RWPE2 (cell line): ENCODE results near the gene PCBP3.

Source experiments
- ATAC-seq: fragments of 200-7000 bp; cut with Tn5 transposase; 3 replicates; pipeline ENCODE4 v1.9.1; 2021; ENCODE audit warnings: low read depth
- DNase-seq: peaks from one replicate; pipeline ENCODE4 v3.0.0-alpha.2; 2020; ENCODE audit warnings: low spot score
- H3K27ac ChIP-seq: fragments of 450-650 bp; 2 replicates; pipeline ENCODE4 v1.5.1; 2017; ENCODE audit warnings: mild to moderate bottlenecking; ENCODE audit not compliant: poor library complexity, severe bottlenecking
- H3K27me3 ChIP-seq: fragments of 250-450 bp; sonication (Bioruptor Pico); 2 replicates; pipeline ENCODE4 v1.5.1; 2021; ENCODE audit warnings: mild to moderate bottlenecking, moderate library complexity; ENCODE audit not compliant: insufficient read depth, poor library complexity, severe bottlenecking
- H3K36me3 ChIP-seq: fragments of 250-450 bp; sonication (Bioruptor Pico); 2 replicates; pipeline ENCODE4 v1.5.1; 2020; ENCODE audit warnings: low read depth, mild to moderate bottlenecking, moderate library complexity
- H3K4me1 ChIP-seq: fragments of 250-450 bp; sonication (Bioruptor Pico); 2 replicates; pipeline ENCODE4 v1.5.1; 2021; ENCODE audit warnings: mild to moderate bottlenecking, moderate library complexity; ENCODE audit not compliant: insufficient read depth, poor library complexity, severe bottlenecking
- H3K4me3 ChIP-seq: fragments of 250-450 bp; sonication (Bioruptor Pico); 2 replicates; pipeline ENCODE4 v1.5.1; 2021; ENCODE audit warnings: mild to moderate bottlenecking, moderate library complexity; ENCODE audit not compliant: severe bottlenecking
- H3K9me3 ChIP-seq: fragments of 250-450 bp; sonication (Bioruptor Pico); 2 replicates; pipeline ENCODE4 v1.5.1; 2021; ENCODE audit warnings: mild to moderate bottlenecking, moderate library complexity; ENCODE audit not compliant: severe bottlenecking
- TF ChIP-seq, protein P1 (sequence below): fragments of 450-650 bp; IDR thresholded peaks from one replicate; pipeline ENCODE4 v1.5.1; 2017; ENCODE audit warnings: mild to moderate bottlenecking, moderate library complexity; ENCODE audit not compliant: poor library complexity, severe bottlenecking

Gene PCBP3

DNA sequence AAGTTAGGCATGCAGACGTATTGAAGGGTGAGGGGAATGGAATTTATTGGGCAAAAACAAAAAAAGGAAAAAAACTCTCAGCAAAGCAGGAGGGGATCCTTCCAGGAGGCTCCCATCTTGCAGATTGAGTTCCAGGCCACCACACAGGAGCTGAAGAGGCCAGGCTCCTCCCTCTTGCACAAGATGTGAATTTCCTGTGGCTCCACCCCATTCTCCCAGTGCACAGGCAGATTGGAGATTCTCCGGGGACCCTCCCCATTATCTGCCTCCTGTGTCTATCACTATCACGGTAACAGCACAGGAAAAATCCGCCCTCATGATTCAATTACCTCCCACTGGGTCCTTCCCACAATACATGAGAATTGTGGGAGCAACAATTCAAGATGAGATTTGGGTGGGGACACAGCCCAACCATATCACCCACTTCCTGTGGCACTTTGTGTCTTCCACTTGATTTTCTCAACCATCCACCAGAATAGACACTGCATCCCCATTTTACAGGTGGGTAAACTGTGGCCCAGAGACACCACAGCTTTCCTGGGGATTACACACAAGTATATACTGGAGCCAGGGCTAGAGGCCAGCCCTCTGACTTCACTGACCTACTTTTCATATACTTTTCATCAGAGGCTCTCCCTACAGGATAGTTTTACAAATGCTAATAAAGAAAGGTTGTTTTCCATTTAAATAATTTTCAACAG lies 319.2 kb downstream of the PCBP3 start:
- ATAC-seq (no peak), DNase-seq (no peak)
- peaks cover 2% of the 10 kb centered on the region for H3K9me3 ChIP-seq
- H3K27ac ChIP-seq, result no peak overlapping the region
- H3K36me3 ChIP-seq, result no peaks in the 10 kb centered on the region
- no peak overlapping the region for H3K4me3 ChIP-seq
- no peaks in the 10 kb centered on the region for H3K27me3 ChIP-seq
- no peaks in the 10 kb centered on the region for H3K4me1 ChIP-seq
- TF ChIP-seq, protein P1, sequence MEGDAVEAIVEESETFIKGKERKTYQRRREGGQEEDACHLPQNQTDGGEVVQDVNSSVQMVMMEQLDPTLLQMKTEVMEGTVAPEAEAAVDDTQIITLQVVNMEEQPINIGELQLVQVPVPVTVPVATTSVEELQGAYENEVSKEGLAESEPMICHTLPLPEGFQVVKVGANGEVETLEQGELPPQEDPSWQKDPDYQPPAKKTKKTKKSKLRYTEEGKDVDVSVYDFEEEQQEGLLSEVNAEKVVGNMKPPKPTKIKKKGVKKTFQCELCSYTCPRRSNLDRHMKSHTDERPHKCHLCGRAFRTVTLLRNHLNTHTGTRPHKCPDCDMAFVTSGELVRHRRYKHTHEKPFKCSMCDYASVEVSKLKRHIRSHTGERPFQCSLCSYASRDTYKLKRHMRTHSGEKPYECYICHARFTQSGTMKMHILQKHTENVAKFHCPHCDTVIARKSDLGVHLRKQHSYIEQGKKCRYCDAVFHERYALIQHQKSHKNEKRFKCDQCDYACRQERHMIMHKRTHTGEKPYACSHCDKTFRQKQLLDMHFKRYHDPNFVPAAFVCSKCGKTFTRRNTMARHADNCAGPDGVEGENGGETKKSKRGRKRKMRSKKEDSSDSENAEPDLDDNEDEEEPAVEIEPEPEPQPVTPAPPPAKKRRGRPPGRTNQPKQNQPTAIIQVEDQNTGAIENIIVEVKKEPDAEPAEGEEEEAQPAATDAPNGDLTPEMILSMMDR, result no peak

DNA sequence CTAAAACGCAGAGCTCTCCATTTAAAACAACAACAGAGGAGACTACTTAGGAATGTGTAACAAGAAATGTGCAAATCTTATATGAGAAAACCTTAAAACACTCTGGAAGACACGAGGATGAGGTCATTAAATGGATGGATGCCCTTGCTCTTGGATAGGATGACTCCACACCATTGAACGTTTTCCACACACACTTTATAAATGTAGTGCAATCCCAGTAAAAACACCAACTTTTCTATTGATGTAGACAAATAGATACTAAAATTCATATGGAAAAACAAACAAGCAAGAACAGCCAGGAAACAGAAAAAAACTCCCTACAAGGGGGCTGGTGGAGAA lies 319.7 kb downstream of the PCBP3 start:
- ATAC-seq (no peak), DNase-seq (no peak)
- H3K27me3 ChIP-seq, result no peaks in the 10 kb centered on the region
- H3K4me1 ChIP-seq, result no peaks in the 10 kb centered on the region
- no peak overlapping the region for H3K4me3 ChIP-seq
- TF ChIP-seq, protein P1, result no peak
- H3K27ac ChIP-seq, result no peak overlapping the region
- H3K9me3 ChIP-seq, result peaks cover 2% of the 10 kb centered on the region
- H3K36me3 ChIP-seq, result no peaks in the 10 kb centered on the region

DNA sequence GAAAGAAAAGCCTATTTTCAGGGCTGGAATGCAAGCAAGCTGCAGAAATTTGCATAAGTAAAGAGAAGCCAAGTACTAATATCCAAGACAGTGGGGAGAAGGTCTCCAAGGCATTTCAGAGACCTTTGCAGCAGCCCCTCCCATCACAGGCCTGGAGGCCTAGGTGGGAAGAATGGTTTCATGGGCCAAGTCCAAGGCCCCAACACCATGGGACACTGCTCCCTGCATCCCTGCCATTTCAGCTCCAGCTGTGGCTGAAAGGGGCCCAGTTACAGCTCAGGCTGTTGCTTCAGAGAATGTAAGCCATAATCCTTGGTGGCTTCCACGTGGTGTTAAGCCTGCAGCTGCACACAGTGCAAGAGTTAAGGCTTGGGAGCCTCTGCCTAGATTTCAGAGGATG lies 321.1 kb downstream of the PCBP3 start:
- DNase-seq (no peak), ATAC-seq (no peak)
- no peaks in the 10 kb centered on the region for H3K27me3 ChIP-seq
- no peak overlapping the region for H3K4me3 ChIP-seq
- H3K4me1 ChIP-seq, result no peaks in the 10 kb centered on the region
- TF ChIP-seq, protein P1, result no peak
- no peak overlapping the region for H3K27ac ChIP-seq
- H3K36me3 ChIP-seq, result no peaks in the 10 kb centered on the region
- H3K9me3 ChIP-seq, result peaks cover 2% of the 10 kb centered on the region

DNA sequence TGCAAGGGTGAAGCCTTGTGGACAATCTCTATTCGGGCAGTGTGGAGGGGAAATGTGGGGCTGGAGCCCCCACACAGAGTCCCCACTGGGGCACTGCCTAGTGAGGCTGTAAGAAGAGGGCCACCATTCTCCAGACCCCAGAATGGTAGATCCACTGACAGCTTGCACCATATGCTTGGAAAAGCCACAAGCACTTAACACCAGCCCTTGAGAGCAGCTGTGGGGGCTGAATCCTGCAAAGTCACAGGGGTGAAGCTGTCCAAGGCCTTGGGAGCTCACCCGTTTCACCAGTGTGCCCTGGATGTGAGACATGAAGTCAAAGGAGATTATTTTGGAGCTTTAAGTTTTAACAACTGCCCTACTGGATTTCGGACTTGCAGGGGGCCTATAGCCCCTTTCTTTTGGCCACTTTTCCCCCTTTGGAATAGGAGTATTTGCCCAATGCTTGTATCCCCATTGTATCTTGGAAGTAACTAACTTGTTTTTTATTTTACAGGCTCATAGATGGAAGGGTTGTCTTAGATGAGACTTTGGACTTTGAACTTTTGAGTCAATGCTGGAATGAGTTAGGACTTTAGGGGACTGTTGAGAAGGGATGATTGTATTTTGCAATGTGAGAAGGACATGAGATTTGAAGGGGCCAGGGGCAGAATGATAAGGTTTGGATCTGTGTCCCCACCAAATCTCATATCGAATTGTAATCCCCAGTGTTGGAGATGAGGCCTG lies 321.7 kb downstream of the PCBP3 start:
- Histone ChIP-seq H3K4me3 (no peak overlapping the region), H3K4me1 (no peaks in the 10 kb centered on the region), H3K36me3 (no peaks in the 10 kb centered on the region), H3K9me3 (peaks cover 2% of the 10 kb centered on the region), H3K27ac (no peak overlapping the region), H3K27me3 (no peaks in the 10 kb centered on the region)
- TF ChIP-seq, protein P1, result no peak
- no peak for DNase-seq
- no peak for ATAC-seq
